HepG2 (cell line): Measurements from ENCODE around the gene APRT. TPM values are rescaled to one million over a fixed set of nuclear protein-coding genes. Genes with fewer than 3 reads are reported as not detected.
A peak's percentile ranks its signal among the peaks of the same experiment; 100 is the strongest.

Experiments used
- BRD4 ChIP-seq: sonication (generic); formaldehyde crosslinking; IDR thresholded peaks from 2 replicates; pipeline ENCODE4 v1.4.0; 2020; ENCODE audit warnings: missing genetic modification reagents
- E2F5 ChIP-seq: sonication (generic); formaldehyde crosslinking; conservative IDR thresholded peaks from 2 replicates; pipeline ENCODE4 v1.4.0; 2020; ENCODE audit warnings: missing genetic modification reagents
- FOXA1 ChIP-seq, 2 experiments: fragments of 450-650 bp in 1 of 2; sonication (generic) in 1 of 2; formaldehyde crosslinking in 1 of 2; IDR thresholded peaks; 2 replicates each; pipeline versions ENCODE4 v1.4.0 to v1.6.1; 2016 to 2020; ENCODE audit warnings: missing genetic modification reagents in 1 of 2
- FOXJ3 ChIP-seq: sonication (generic); formaldehyde crosslinking; IDR thresholded peaks from 2 replicates; pipeline ENCODE4 v1.4.0; 2020; ENCODE audit warnings: missing genetic modification reagents, mild to moderate bottlenecking, borderline replicate concordance
- FOXO4 ChIP-seq: sonication (generic); formaldehyde crosslinking; conservative IDR thresholded peaks from 2 replicates; pipeline ENCODE4 v1.8.1; 2023; ENCODE audit warnings: missing genetic modification reagents
- GATAD2A ChIP-seq: IDR thresholded peaks from 2 replicates; pipeline ENCODE4 v1.6.1; 2016
- HNRNPH1 ChIP-seq: fragments of 200-400 bp; formaldehyde crosslinking; optimal IDR thresholded peaks from 2 replicates; pipeline ENCODE3; 2017; ENCODE audit warnings: mild to moderate bottlenecking, low read depth, low read length
- KAT8 ChIP-seq: IDR thresholded peaks from 2 replicates; pipeline ENCODE4 v1.6.1; 2016; ENCODE audit warnings: missing genetic modification reagents, missing compliant biosample characterization
- NCOA2 ChIP-seq: sonication (generic); formaldehyde crosslinking; IDR thresholded peaks from 2 replicates; pipeline ENCODE4 v1.8.0; 2022; ENCODE audit warnings: inconsistent platforms
- POLR2A ChIP-seq, 2 experiments: IDR thresholded peaks; 2 replicates each; pipeline ENCODE4 v1.6.1; 2011; ENCODE audit warnings: low read depth in 2 of 2, low read length in 2 of 2, mild to moderate bottlenecking in 1 of 2, moderate library complexity in 1 of 2; ENCODE audit not compliant: insufficient read depth in 1 of 2
- SOX13 ChIP-seq, 3 experiments: fragments of 450-650 bp in 1 of 3; sonication (generic) in 1 of 3; formaldehyde crosslinking in 1 of 3; IDR thresholded peaks in 2 of 3; conservative IDR thresholded peaks in 1 of 3; 2 replicates each; pipeline versions ENCODE4 v1.5.0 to v1.6.1; 2016 to 2020; ENCODE audit warnings: antibody characterized with exemption in 1 of 3, mild to moderate bottlenecking in 1 of 3, missing compliant biosample characterization in 1 of 3, missing genetic modification reagents in 1 of 3, moderate library complexity in 1 of 3
- ZFX ChIP-seq: sonication (generic); formaldehyde crosslinking; IDR thresholded peaks from 2 replicates; pipeline ENCODE4 v1.4.0; 2020; ENCODE audit warnings: mild to moderate bottlenecking, low read depth, missing genetic modification reagents, moderate library complexity
- ZMYM4 ChIP-seq: sonication (generic); formaldehyde crosslinking; IDR thresholded peaks from 2 replicates; pipeline ENCODE4 v1.8.1; 2023; ENCODE audit warnings: mild to moderate bottlenecking, missing genetic modification reagents
- ZNF136 ChIP-seq: sonication (generic); formaldehyde crosslinking; IDR thresholded peaks from 2 replicates; pipeline ENCODE4 v1.8.1; 2022; ENCODE audit warnings: low read depth, mild to moderate bottlenecking, moderate library complexity, missing genetic modification reagents
- ZNF253 ChIP-seq: sonication (generic); formaldehyde crosslinking; IDR thresholded peaks from 2 replicates; pipeline ENCODE4 v1.8.0; 2022; ENCODE audit warnings: mild to moderate bottlenecking, missing genetic modification reagents, borderline replicate concordance
- ZNF263 ChIP-seq: sonication (generic); formaldehyde crosslinking; IDR thresholded peaks from 2 replicates; pipeline ENCODE4 v1.4.0; 2020; ENCODE audit warnings: missing genetic modification reagents
- ZNF292 ChIP-seq: sonication (generic); formaldehyde crosslinking; IDR thresholded peaks from 2 replicates; pipeline ENCODE4 v1.8.1; 2022; ENCODE audit warnings: mild to moderate bottlenecking, low read depth, missing genetic modification reagents, borderline replicate concordance
- ZNF337 ChIP-seq: sonication (generic); formaldehyde crosslinking; IDR thresholded peaks from 2 replicates; pipeline ENCODE4 v1.5.1; 2020; ENCODE audit warnings: missing genetic modification reagents, low read depth, mild to moderate bottlenecking, borderline replicate concordance
- ZNF598 ChIP-seq: sonication (generic); formaldehyde crosslinking; IDR thresholded peaks from 2 replicates; pipeline ENCODE4 v1.5.1; 2020; ENCODE audit warnings: mild to moderate bottlenecking, missing genetic modification reagents, borderline replicate concordance
- ZNF639 ChIP-seq: conservative IDR thresholded peaks from 2 replicates; pipeline ENCODE4 v1.6.1; 2018; ENCODE audit warnings: missing genetic modification reagents
- ZNF782 ChIP-seq: sonication (generic); formaldehyde crosslinking; IDR thresholded peaks from 2 replicates; pipeline ENCODE4 v1.4.0; 2020; ENCODE audit warnings: missing genetic modification reagents, mild to moderate bottlenecking, borderline replicate concordance
- ZNF800 ChIP-seq: sonication (generic); formaldehyde crosslinking; IDR thresholded peaks from 2 replicates; pipeline ENCODE4 v1.4.0; 2020; ENCODE audit warnings: missing genetic modification reagents
- polyA plus RNA-seq, 8 experiments: library from polyadenylated mRNA; depleted of rRNA in 3 of 8; stranded (reverse) in 7 of 8; unstranded in 1 of 8; fragments of >200 nt; fragmentation: Illumina TruSeq in 4 of 8; extraction: Trizol in 4 of 8; gene quantifications; 2 replicates each; pipeline versions ENCODE4 v1.2.1 to v1.2.3, GENCODE V29; 2011 to 2016; ENCODE audit warnings: low read depth in 4 of 8, missing spikeins in 1 of 8, mixed read lengths in 1 of 8; ENCODE audit not compliant: insufficient read depth in 1 of 8
- total RNA-seq, 5 experiments: library from RNA; depleted of rRNA; stranded (reverse); fragments of >200 nt; fragmentation: Illumina TruSeq; extraction: Trizol; gene quantifications; 2 replicates each; pipeline ENCODE4 v1.2.3, GENCODE V29; 2016; ENCODE audit warnings: low read depth in 1 of 5

The APRT gene
- total and polyA plus RNA-seq, 2 of the 13 experiments (the other 11 are each of a cell fraction or from before 2014, with no cell fraction given) = 155 to 242 TPM

- no peak for TF ChIP-seq E2F5 (CRISPR knock-in tag)
- peak; percentile 57; the same call in 1 of the 2 replicates for TF ChIP-seq ZNF292 (CRISPR knock-in tag)
- TF ChIP-seq KAT8 = no peak
- no peak for TF ChIP-seq SOX13 (IDR thresholded peaks at IDR 0.05)
- no peak for TF ChIP-seq SOX13 (CRISPR knock-in tag; conservative IDR thresholded peaks at IDR 0.05 in 1 of 2, IDR thresholded peaks at IDR 0.05 in 1 of 2)
- no peak for TF ChIP-seq ZNF639 (CRISPR knock-in tag)
- TF ChIP-seq NCOA2 (CRISPR knock-in tag) = no peak
- no peak for TF ChIP-seq ZNF136 (CRISPR knock-in tag)
- TF ChIP-seq ZNF782 (CRISPR knock-in tag) = peak; percentile 22; the same call in 1 of the 2 replicates
- TF ChIP-seq FOXJ3 (CRISPR knock-in tag) = no peak
- no peak for TF ChIP-seq ZNF598 (CRISPR knock-in tag)
- no peak for TF ChIP-seq FOXO4 (CRISPR knock-in tag)
- no peak for TF ChIP-seq ZNF800 (CRISPR knock-in tag)
- no peak for TF ChIP-seq FOXA1 (IDR thresholded peaks at IDR 0.05)
- TF ChIP-seq FOXA1 (CRISPR knock-in tag; IDR thresholded peaks at IDR 0.05) = no peak
- TF ChIP-seq ZNF253 (CRISPR knock-in tag) = peak; percentile 28; the same call in 1 of the 2 replicates
- no peak for TF ChIP-seq ZNF263 (CRISPR knock-in tag)
- TF ChIP-seq HNRNPH1 = no peak
- TF ChIP-seq POLR2A (IDR thresholded peaks at IDR 0.05; ENCODE audit: insufficient read depth in 1 of 2, low read depth in 2 of 2, low read length in 2 of 2) = no peak
- TF ChIP-seq ZMYM4 = 0 out of 2 replicates have a peak, but pooled peaks have one; percentile 26
- TF ChIP-seq ZNF337 (CRISPR knock-in tag) = no peak
- TF ChIP-seq GATAD2A (CRISPR knock-in tag) = no peak; the same call in 1 of the 2 replicates
- TF ChIP-seq ZFX = no peak; the same call in 1 of the 2 replicates
- 0 out of 2 replicates have a peak, but pooled peaks have one; percentile 62 for TF ChIP-seq BRD4 (CRISPR knock-in tag)
Measured at GRCh38 chr16:88790312-88791211, 21.2 kb downstream of the APRT start (continued).
